Endometrial microvascular endothelial cells (primary cell): ENCODE data around the gene ZNF519. TPM values are rescaled to one million over a fixed set of nuclear protein-coding genes. Genes with fewer than 3 reads are reported as not detected.

Experiments
- total RNA-seq: library from RNA; depleted of rRNA; stranded (reverse); fragments of >200 nt; gene quantifications from one replicate; pipeline ENCODE4 v1.2.3, GENCODE V29; 2015; ENCODE audit errors: inconsistent ontology term

ZNF519 gene
- total RNA-seq, 1 donor from 2014 or later: 0.56 TPM

Other genes with a start within 250 kb of the ZNF519 start
- gene MC2R, start 216.9 kb downstream of the ZNF519 start, total RNA-seq: not detected